ENCODE results near the gene HLA-DQA1.

GRCh38 chr6:32627249-32627648, 10.0 kb upstream of the HLA-DQA1 start:
- TF ChIP-seq POLR2A (IDR thresholded peaks at IDR 0.05; ENCODE audit: low read length) (no peak), GATA1 (IDR thresholded peaks at IDR 0.05; ENCODE audit: low read depth, low read length) (no peak)
